Thoracic aorta (tissue), 2 donors: ENCODE measurements around the gene AVEN. TPM values are rescaled to one million over a fixed set of nuclear protein-coding genes. Genes with fewer than 3 reads are reported as not detected.

ENCODE experiments used
- ATAC-seq: fragments of 150-250 bp; one replicate; pipeline ENCODE4 v1.8.0; 2017; ENCODE audit warnings: low read depth; ENCODE audit not compliant: insufficient number of reproducible peaks, low FRiP score
- DNase-seq: peaks from one replicate; pipeline ENCODE4 v3.0.0-alpha.2; 2020; ENCODE audit warnings: low spot score
- H3K27ac ChIP-seq, 2 donors: fragments of 200-600 bp; sonication (generic); 1 replicate in 1 of 2; 2 replicates in 1 of 2; pipeline ENCODE4 v1.5.1; 2016; ENCODE audit warnings: mild to moderate bottlenecking in 2 of 2, moderate library complexity in 2 of 2
- H3K27me3 ChIP-seq: fragments of 200-600 bp; sonication (generic); replicated peaks from 2 replicates; pipeline ENCODE4 v1.6.0; 2016; ENCODE audit warnings: mild to moderate bottlenecking; ENCODE audit not compliant: insufficient read depth
- H3K36me3 ChIP-seq: fragments of 200-600 bp; sonication (generic); one replicate; pipeline ENCODE4 v1.5.1; 2016
- H3K4me1 ChIP-seq, 2 donors: fragments of 200-600 bp; sonication (generic); 1 replicate in 1 of 2; 2 replicates in 1 of 2; pipeline versions ENCODE4 v1.5.1 to v1.6.0; 2016; ENCODE audit warnings: low read depth in 2 of 2, mild to moderate bottlenecking in 1 of 2; ENCODE audit not compliant: control insufficient read depth in 1 of 2
- H3K4me3 ChIP-seq: fragments of 200-600 bp; sonication (generic); 2 replicates; pipeline ENCODE4 v1.5.1; 2016; ENCODE audit warnings: mild to moderate bottlenecking
- H3K9me3 ChIP-seq: fragments of 200-600 bp; sonication (generic); 2 replicates; pipeline ENCODE4 v1.5.1; 2016
- total RNA-seq, 2 donors: library from RNA; depleted of rRNA; stranded (reverse); fragments of >200 nt; gene quantifications; one replicate each; pipeline versions ENCODE4 v1.1.0 to v1.2.3, GENCODE V29; 2016
- TF ChIP-seq, protein P1 (sequence below): fragments of 200-600 bp; sonication (generic); IDR thresholded peaks from one replicate; pipeline ENCODE4 v1.5.1; 2019; ENCODE audit warnings: antibody characterized with exemption

AVEN gene
- total RNA-seq, 2 donors from 2014 or later: 26.5 to 29.0 TPM

DNA sequence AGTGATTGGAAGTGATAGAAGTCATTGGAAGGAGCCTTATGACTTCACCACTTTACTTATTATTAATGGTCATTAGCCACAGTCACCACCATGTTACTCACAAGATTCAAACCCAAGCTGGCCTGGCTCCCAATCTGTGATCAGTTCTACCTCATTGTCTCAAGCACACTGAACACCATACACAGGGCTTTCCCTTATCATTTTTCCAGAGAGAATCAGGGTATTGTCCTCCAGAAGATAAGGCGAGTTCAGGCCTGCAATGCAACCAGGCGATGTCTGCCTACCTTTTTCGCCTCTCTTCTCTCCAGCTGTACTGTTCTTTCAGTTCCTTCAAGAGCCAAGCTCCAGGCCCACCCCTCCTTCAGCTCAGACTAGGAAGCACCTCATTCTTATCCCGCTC is 37.8 kb upstream of the AVEN start:
- Histone ChIP-seq H3K27me3 (no peaks in the 10 kb centered on the region), H3K27ac (no peak overlapping the region), H3K9me3 (no peaks in the 10 kb centered on the region), H3K4me1 (no peaks in the 10 kb centered on the region), H3K36me3 (no peaks in the 10 kb centered on the region), H3K4me3 (no peak overlapping the region)
- DNase-seq: no peak
- TF ChIP-seq, protein P1, sequence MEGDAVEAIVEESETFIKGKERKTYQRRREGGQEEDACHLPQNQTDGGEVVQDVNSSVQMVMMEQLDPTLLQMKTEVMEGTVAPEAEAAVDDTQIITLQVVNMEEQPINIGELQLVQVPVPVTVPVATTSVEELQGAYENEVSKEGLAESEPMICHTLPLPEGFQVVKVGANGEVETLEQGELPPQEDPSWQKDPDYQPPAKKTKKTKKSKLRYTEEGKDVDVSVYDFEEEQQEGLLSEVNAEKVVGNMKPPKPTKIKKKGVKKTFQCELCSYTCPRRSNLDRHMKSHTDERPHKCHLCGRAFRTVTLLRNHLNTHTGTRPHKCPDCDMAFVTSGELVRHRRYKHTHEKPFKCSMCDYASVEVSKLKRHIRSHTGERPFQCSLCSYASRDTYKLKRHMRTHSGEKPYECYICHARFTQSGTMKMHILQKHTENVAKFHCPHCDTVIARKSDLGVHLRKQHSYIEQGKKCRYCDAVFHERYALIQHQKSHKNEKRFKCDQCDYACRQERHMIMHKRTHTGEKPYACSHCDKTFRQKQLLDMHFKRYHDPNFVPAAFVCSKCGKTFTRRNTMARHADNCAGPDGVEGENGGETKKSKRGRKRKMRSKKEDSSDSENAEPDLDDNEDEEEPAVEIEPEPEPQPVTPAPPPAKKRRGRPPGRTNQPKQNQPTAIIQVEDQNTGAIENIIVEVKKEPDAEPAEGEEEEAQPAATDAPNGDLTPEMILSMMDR: no peak
- no peak for ATAC-seq

DNA sequence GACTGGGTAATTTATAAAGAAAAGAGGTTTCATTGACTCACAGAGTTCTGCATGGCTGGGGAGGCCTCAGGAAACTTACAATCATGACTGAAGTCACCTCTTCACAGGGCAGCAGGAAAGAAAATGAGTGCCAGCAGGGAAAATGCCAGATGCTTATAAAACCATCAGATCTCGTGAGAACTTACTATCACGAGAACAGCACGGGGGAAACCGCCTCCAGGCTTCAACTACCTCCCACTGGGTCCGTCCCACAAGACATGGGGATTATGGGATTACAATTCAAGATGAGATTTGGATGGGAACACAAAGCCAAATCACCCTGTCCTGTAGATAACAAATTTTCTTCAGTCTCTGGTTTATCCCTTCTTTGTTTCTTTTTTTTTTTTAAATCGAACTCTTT is 31.0 kb upstream of the AVEN start:
- Histone ChIP-seq H3K27me3 (no peaks in the 10 kb centered on the region), H3K4me3 (no peak overlapping the region), H3K27ac (no peak overlapping the region), H3K4me1 (no peaks in the 10 kb centered on the region), H3K9me3 (no peaks in the 10 kb centered on the region), H3K36me3 (no peaks in the 10 kb centered on the region)
- TF ChIP-seq, protein P1: no peak
- DNase-seq (no peak), ATAC-seq (no peak)

DNA sequence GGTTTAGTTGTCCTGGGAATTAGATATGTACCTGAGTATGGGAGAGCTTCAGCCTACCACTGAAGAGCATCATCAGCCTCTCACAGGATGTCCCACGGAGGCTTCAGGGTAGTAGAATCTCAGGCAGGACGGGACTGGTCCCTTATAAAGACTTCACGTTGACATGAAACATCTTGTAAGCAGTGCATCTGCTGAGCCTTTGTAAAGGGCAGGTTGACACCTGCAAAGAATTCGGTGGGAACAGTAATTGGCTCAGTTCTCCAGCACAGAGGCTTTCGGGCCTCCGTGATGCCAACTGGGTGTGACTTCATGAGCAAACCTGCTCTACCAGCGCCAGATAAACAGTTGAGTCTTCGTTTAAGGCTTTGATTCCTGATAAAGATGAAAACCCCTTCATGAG is 26.9 kb upstream of the AVEN start:
- no peak overlapping the region for H3K4me3 ChIP-seq
- no peak overlapping the region for H3K27ac ChIP-seq
- H3K36me3 ChIP-seq: no peaks in the 10 kb centered on the region
- no peak for ATAC-seq
- no peaks in the 10 kb centered on the region for H3K9me3 ChIP-seq
- no peaks in the 10 kb centered on the region for H3K4me1 ChIP-seq
- DNase-seq: no peak
- TF ChIP-seq, protein P1: no peak
- no peaks in the 10 kb centered on the region for H3K27me3 ChIP-seq

DNA sequence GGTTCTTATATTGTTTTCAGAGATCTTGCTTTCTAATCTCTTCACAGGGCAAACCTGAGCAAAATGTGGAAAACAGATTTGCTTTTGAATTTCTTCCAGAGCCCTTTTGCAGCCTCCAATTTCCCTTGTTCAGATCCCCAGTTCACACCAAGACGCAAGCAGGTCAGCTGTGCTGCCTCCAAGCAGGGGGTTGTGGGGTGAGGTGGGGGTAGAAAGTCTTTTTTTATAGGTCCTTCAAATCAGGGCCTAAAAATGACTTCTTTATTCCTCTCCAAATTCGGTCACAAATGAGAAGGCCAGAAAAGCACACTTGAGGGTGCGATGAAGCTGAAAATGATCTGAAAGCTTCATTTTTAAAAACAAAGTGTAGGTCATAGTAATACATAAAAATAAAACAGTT is 26.3 kb upstream of the AVEN start:
- H3K9me3 ChIP-seq: no peaks in the 10 kb centered on the region
- H3K4me3 ChIP-seq: no peak overlapping the region
- no peaks in the 10 kb centered on the region for H3K4me1 ChIP-seq
- TF ChIP-seq, protein P1: no peak
- no peak for ATAC-seq
- H3K36me3 ChIP-seq: no peaks in the 10 kb centered on the region
- DNase-seq: no peak
- H3K27me3 ChIP-seq: no peaks in the 10 kb centered on the region
- H3K27ac ChIP-seq: no peak overlapping the region

DNA sequence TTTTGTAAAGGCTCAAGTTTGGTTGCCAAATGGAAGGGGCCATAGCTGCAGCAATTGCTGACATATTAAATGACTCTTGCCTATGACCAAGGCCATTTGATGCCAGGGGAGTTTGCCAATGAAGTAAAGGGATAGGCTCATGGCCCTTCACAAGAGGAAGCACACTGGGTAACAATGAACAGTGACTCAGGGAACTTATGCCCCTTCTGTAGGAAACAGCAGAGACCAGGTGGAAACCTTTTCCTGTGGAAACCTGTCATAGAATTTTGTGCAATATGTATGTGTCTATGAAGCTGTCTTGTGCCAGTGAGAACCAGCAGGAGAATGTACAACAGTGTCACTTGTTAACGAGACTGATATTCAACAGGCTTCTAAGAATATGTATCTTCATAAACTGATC is 25.4 kb upstream of the AVEN start:
- H3K9me3 ChIP-seq: no peaks in the 10 kb centered on the region
- H3K27ac ChIP-seq: no peak overlapping the region
- ATAC-seq (no peak), DNase-seq (no peak)
- H3K36me3 ChIP-seq: no peaks in the 10 kb centered on the region
- H3K4me1 ChIP-seq: no peaks in the 10 kb centered on the region
- H3K4me3 ChIP-seq: no peak overlapping the region
- no peaks in the 10 kb centered on the region for H3K27me3 ChIP-seq
- TF ChIP-seq, protein P1: no peak
